Activated CD4-positive, alpha-beta T cell treated with anti-CD3 and anti-CD28 coated beads, Interleukin-2, amount 50 U/mL, for 1 hour (primary cell): ENCODE results near the gene PPFIBP2.

Source experiments
- DNase-seq: peaks from one replicate; pipeline ENCODE4 v3.0.0-alpha.2; 2020

Gene PPFIBP2

DNA sequence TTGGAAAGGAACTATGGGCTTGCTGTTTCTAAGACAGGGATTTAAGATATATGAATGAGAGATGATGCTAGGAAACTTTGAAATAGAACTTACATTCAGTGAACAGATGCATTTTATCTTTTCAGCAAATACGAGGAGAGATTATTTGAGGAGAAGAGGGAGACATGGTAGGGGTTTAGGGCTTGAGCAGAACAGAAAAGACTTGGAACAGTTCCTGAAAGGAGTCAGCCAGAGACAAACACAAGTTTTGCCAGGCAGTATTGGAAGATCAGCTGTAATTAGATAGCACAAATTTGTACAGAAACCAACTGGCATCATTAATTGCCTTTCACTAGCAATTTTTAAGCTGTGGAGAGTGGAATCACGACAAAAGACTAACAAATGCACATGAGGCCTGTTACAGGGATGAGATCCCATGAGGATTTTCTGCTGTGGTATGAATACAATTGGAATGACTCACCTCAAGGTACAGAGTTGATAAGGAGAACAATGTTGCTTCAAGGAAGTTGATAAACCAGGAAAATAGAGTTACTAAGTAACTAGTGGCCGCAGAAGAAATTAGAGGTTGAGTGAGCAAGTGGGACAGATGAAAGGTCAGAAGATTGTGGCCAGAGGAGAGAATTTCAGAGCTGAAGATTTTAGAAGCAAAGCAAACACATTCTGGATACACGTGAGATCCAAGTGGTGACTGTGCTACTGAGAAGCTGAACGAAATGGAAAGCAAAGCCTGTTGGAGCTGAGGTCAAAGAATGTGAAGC, 91.6 kb downstream of the PPFIBP2 start:
- DNase-seq: no peak

- DNase-seq: no peak
These were observed 92.7 kb downstream of the PPFIBP2 start for GRCh38 chr11:7606496-7606895.

- DNase-seq: no peak
These were observed 95.2 kb downstream of the PPFIBP2 start for GRCh38 chr11:7609015-7609414.

DNA sequence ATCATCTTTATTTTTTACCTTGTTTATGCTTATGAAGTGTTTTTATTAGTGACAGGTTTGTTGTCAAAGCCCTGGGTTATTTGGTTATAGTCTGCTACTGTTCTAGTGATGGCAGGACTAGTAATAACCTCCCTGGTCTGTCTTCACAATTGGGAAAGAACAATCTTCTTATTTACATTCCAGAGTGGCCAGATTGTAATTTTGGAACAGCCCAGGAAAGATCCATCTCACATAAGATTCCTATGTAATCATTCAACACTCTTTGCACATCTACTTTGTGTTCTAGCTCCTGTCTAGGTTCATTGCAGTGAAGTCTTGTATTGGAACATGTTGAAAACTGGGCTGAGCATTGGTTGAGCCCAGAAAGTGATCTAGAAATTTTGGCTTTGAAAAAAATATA, 95.7 kb downstream of the PPFIBP2 start:
- DNase-seq: no peak

DNA sequence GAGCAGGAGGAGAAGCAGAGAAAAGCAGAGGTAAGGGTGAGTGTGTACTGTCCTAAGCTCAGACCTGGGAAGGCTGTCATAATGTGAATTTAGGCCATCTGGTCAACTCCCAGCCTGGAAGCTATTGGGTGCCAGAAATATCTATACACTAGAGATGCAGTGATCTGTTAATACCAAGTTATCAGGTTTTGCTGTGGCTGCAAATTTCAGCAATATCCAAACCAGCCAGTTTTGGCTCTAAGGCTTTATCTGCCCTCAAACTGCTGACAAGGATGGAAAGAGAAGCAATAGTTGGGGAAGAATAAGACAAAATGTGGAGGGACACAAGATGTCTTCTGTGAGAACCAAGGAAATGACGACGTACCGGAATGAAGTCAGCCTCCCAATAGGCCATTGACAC, 96.6 kb downstream of the PPFIBP2 start:
- DNase-seq: no peak

- DNase-seq: no peak
These were observed 97.6 kb downstream of the PPFIBP2 start for GRCh38 chr11:7611411-7611810.

DNA sequence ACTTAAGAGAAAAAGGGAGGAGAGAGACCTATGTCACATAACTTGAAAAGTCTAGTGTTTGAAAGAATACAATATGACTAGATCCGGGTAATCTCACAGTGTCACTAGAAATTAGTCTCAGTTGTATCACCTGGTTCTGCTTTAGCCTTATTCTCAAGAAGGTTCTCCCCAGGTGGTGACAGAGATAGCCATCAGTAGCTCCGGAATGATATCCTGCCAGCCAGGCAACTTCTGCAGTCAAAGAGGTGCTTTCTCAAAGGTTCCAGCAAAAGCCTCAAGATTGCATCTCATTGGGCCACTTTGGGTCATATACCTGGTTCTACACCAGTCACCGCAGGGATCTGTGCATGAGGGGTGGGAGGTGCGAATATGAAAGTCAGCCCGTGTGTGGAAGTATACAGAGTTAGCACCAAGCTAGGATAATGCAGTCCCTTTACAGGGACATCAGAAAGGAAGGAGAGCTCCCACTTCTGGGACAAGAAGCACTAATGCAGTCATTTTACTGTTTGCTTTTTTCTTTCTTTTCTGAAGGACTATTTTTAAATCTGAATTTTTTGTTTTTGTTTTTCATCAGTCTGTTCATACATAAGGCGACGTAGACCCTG, 98.4 kb downstream of the PPFIBP2 start:
- DNase-seq: no peak

- no peak for DNase-seq
These were observed 99.0 kb downstream of the PPFIBP2 start for GRCh38 chr11:7612661-7613393.

GRCh38 chr11:7613394-7613720, 99.6 kb downstream of the PPFIBP2 start:
- no peak for DNase-seq

DNA sequence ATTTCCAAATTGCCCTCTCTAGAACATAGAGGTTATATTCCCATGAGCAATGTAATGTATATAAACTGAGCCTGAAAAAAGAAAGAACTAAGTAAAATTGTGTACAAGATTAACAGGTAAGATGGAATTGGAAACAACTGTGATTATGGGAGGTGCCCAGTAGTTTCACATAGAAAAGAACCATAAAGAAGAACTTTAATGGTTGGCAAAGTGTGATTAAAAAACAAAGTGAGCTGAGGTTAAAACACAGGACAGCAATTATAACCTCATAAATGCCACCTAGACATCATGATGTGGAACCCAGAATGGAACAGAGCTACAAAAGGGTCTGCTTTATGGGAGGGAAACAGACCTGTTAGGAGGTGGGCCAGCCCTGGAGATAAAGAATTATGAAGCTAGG, 100.9 kb downstream of the PPFIBP2 start:
- DNase-seq: no peak

DNA sequence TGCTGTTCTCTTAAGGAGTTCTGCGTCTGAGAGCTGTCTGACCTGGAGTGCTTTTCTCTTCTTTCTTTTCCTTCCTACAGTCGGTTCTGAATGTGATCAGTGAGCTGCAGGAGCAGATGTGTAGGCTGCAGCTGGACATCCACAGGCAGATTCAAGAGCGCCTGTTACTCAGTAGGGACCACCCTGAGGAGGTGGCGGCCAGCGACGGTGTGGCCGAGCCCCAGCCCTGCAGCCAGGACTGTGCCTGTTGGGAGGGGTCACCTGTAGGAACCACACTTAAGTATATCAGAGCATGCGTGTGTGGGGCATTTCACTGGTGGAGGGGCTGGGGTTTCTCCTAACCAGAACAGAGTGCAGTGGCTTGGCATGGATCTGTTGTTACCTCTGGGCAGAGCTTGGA, 103.2 kb downstream of the PPFIBP2 start:
- DNase-seq: no peak

GRCh38 chr11:7619322-7619721, 105.5 kb downstream of the PPFIBP2 start:
- DNase-seq: no peak

- DNase-seq: no peak
These were observed 107.3 kb downstream of the PPFIBP2 start for GRCh38 chr11:7621090-7621489.

DNA sequence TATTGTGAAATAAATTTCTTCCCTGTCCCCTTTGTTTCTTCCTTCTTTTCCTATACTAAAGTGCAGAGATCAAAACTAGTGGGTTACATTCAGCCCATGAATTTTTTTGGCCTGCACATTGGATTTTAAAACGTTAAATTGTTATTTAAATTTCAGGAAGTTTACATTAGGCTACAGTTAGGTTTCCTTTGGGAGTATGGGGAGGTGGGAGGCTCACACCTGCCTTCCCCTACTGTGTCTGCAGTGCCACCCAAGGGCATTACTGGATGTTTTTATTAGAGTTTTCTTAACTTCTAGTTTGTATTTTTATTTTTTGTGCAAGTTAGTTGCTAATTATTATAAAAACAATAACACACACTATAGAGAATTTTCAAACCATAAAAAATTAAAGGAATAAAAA, 107.8 kb downstream of the PPFIBP2 start:
- no peak for DNase-seq

GRCh38 chr11:7622721-7623120, 108.9 kb downstream of the PPFIBP2 start:
- DNase-seq: no peak

GRCh38 chr11:7628660-7629059, 114.9 kb downstream of the PPFIBP2 start:
- DNase-seq: no peak

- DNase-seq: no peak
These were observed 116.2 kb downstream of the PPFIBP2 start for GRCh38 chr11:7630002-7630401.

DNA sequence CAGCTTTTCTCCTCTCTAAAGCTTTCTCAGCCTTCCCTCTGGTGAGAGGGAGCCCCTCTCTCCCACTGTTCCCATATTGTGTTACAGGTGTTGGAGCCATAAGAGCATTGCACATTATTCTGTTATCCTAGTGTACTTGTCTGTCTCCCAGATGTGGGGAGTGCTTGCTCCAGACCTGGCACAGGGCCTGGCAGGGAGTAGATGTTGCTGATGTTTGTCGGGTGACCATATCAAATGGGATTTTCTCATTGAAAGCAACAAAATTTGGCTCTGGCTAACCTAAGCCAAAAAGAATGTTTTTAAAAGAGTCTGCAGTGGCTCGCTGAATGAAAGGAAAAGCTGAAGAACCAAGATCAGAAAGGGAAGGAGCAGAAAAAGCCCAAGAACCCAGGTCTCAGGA, 118.4 kb downstream of the PPFIBP2 start:
- DNase-seq: no peak

DNA sequence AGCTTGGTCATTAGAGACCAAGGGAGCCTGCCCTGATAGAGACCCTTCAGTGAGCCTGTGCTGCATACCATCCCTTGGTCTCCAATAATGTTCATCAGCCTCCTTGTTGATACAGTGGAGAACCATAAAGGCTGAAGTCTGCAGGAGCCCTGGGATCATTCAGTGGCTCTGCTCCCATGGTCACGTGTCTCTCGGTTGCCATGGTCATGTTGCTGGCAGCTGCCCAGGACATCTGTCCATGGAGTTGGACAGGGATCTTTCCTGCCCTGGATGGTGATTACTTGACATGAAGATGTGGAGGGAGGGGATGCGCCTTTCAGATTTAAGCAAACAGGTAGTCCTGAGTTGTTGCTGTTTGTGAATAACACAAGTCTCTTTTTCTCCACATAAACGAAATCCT, 121.3 kb downstream of the PPFIBP2 start:
- no peak for DNase-seq

GRCh38 chr11:7635708-7636107, 121.9 kb downstream of the PPFIBP2 start:
- no peak for DNase-seq

GRCh38 chr11:7636350-7636749, 122.6 kb downstream of the PPFIBP2 start:
- DNase-seq: no peak

DNA sequence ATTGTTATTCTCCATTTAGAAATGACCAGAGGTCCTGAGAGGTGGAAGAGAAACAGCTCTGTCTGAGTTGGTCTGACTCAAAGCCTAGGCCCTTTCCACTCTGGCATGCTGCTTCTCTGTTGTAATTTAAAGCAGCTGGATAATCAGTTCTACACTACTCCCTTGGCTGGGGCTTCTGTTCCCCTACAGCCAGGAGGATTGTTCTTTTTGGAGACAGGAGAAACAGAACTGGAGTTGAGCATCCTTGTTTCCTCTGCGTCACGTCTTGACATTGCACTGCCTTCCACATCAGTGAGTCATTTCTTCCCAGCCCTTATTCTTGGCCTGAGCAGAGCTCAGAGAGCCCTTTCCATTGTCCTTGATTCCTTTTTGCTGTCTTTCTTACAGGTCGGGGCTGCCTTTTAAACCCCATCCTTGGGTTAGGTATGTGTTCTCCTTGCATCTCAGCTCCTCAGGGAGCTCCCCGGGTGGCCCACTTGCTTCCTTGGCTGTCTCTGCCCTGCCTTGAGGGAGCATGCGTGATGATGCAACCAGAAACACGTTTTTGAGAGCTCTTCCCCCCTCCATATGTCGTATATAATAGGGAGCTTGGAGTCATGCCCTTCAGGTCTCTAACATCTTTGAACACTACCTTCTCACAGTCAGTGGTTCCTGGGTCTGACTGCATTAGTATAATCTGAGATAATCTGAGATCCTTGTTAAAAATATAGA, 123.8 kb downstream of the PPFIBP2 start:
- DNase-seq: no peak
